ENCODE measurements around the gene KIF3C.
A peak's percentile ranks its signal among the peaks of the same experiment; 100 is the strongest.

GRCh38 chr2:25951071-25951547, 31.2 kb downstream of the KIF3C start:
- peak; percentile 86 to 91 (median 90) for TF ChIP-seq CTCF (IDR thresholded peaks at IDR 0.05)
- TF ChIP-seq POLR2A (IDR thresholded peaks at IDR 0.05) = no peak
